Mucosa of gallbladder (tissue), 1 donor: ENCODE data around the gene PSPH. TPM values are rescaled to one million over a fixed set of nuclear protein-coding genes. Genes with fewer than 3 reads are reported as not detected.
A peak's percentile ranks its signal among the peaks of the same experiment; 100 is the strongest.

ENCODE experiments used
- DNase-seq: peaks from one replicate; pipeline ENCODE4 v3.0.0-alpha.2; 2020; ENCODE audit warnings: low spot score
- total RNA-seq: library from RNA; stranded (reverse); gene quantifications from one replicate; pipeline ENCODE4 v1.2.1, GENCODE V29; 2021
- donor health status: DM: no; HTN: no; CAD: no.

The PSPH gene
- total RNA-seq, 1 donor from 2014 or later = 33.4 TPM

DNA sequence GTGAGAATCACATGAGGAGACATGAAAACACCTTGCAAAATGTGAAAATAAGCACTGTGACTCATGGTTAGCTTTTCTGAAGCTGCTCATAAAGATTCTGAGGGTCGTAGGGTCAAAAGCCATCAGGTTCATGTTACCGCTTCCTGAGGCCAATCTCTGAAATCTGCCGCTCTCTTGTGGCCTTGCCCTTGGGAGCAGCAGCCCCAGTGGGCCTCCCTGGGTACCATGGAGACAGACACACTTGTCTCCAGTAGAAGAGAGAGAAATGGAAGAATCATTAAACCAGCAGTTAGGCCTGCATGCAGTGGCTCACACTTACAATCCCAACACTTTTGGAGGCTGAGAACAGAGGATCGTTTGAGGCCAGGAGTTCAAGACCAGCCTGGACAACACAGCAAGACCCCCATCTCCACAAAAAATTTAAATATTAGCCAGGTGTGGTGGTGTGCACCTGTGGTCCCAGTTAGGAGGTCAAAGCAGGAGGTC, 44.0 kb downstream of the PSPH start:
- DNase-seq = no peak

DNA sequence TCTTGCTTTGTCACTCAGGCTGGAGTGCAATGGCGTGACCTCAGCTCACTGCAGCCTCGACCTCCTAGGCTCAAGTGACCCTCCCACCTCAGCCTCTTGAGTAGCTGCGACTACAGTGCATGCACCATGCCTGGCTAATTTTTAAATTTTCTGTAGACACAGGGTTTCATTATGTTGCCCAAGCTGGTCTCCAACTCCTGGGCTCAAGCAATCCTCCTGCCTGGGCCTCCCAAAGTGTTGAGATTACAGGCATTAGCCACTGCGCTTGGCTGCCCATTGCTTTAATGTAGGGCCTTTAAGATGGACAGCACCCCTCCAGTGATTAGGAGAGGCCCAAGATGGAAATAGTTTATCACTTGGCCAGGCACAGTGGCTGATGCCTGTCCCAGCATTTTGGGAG, 47.5 kb downstream of the PSPH start:
- no peak for DNase-seq

DNA sequence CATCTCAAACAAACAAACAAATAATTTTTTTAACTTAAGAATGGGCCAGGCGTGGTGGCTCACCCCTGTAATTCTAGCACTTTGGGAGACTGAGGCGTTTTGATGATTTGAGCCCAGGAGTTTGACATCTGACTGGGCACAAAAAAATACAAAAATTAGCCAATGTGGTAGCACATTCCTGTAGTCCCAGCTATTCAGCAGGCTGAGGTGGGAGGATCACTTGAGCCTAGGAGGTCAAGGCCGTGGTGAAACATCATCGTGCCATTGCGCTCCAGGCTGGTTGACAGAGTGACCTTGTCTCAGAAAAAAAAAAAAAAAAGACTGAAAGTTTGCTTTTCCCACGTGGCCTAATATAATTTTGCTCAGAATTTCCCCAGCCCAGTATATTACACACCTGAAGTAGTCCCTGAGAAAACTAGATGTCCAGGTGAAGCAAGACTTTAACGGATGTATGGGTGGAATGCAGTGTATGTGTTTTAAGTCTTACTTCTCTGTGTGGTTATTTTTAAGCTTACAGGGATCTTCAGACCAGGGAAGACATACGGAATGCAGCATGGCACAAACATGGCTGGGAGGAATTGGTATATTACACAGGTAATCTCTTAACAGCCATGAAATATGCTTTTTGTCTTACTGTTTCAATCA, 54.3 kb downstream of the PSPH start:
- DNase-seq = no peak

- DNase-seq = no peak
Observed at GRCh38 chr7:55992346-55992745, 58.9 kb downstream of the PSPH start.

DNA sequence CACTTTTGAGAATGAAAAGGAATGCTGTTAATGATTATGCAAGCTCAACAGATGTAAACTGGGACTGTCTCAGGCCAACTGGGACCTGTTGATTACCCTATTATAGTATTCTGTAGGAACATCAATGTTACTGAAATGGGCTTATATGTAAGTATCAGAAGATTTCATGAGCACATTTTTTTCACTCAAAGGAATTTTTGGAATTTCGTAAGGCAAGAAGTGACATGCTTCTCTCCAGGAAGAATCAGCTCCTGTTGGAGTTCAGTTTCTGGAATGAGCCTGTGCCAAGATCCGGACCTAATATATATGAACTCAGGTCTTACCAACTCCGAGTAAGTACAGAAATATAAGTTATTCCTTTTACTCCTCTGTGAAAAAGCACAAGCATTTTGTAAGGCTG, 67.7 kb downstream of the PSPH start:
- DNase-seq = no peak

DNA sequence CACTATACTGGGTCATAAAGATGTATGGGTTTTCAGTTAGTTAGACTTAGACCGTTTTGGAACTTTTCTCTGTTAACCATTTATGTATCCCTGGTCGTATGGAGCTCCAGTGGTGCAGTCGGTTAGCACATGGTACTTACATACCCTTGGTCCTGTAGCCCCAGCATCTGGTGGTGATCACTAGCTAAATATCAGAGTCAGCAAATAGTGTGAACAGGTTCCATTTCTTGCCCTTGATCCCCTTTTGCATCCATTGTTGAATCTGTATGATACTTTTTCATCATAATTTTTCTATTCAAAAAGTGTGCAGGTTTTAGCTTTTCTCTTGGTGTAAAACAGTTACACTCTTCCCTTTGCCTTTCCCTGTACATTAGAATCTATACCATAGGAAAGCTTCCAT, 71.0 kb downstream of the PSPH start:
- DNase-seq = no peak

DNA sequence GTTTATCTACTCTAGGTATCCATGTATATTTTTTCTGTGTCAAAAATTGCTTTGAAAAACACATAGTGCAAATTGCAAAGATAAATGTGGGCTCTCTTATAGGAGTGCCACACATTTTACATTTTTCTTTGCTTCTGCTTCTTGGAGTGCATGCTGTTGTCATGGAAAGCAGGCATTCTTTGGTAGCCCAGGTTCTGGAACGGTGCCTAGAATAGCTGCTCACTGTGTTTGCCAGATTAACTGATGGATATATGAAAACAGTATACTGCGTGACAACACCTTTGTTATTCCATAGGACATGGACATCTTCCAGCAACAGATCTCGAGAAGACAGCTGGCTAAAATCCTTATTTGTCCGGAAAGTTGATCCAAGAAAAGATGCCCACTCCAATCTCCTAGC, 73.4 kb downstream of the PSPH start:
- no peak for DNase-seq

GRCh38 chr7:55975988-55976633, 75.1 kb downstream of the PSPH start:
- no peak for DNase-seq

DNA sequence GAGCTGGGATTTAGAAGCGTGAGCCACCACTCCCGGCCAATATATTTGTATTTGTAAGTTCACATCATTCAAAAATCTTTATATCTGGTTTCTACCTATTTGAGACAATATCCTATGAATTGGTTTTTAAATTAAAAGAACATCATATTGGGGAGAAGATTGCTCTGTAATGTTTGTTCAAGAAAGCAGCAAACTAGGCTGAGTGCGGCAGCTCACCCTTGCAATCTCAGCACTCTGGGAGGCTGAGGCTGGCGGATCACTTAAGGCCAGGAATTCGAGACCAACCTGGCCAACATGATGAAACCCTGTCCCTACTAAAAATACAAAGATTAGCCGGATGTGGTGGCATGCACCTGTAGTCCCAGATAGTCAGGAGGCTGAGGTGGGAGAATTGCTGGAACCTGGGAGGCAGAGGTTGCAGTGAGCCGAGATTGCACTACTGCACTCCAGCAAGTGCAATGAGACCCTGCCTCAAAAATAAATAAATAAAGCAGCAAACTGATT, 77.4 kb downstream of the PSPH start:
- no peak for DNase-seq

DNA sequence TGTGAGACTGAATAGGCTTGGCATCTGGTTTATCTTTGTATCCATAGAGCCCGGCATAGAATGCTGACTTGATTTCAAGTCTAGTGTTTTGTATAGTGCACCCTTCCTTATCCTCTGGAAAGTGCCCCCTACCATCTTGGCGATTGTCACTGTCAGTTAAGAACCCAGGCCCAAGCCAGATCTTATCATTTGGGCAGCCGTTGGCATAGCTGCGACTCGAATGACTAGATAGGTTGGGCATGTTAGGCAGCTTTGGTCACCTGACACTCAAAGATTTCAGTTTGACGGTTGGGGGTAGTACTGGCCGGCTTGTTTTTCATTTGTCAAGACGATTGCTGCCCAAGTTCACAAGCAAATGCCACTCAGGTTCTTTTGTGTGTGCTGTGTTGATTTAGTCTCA, 80.3 kb downstream of the PSPH start:
- DNase-seq = no peak

GRCh38 chr7:55970561-55970960, 80.7 kb downstream of the PSPH start:
- DNase-seq = no peak

DNA sequence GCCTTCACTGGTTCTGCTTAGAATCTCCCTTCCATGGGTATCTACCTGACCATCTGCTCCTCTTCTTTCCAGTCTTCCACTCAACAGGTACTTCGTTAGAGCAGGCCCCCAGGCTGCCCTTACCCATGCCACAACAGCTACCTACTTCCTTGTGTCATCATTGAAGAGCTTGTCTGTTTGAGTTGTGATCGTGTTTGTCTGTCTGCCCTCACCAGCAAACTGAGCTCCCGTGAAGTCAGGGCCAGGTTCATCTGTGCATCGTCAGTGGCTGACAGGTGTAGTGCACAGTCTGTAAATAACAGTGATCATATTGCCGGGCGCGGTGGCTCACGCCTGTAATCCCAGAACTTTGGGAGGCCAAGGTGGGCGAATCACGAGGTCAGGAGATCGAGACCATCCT, 81.9 kb downstream of the PSPH start:
- DNase-seq = no peak

DNA sequence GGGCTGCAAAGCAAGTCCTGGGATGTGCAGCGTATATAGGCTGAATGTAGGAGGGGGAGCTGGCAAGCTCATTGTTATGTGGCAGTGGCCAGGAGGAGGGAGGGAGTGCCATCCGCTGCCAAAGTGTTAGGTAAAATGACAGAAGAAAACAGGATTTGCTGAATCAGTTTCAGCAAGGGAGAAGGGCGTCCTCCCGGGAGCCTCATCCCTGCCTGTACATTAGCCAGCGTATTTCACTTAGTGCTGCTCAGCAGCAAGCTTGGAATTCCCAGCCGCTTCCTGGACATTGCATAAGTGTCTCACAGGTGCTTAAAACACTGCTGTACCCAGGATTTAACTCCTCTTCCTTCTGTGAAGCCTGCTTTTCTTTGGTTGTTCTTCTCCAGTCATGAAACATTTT, 84.4 kb downstream of the PSPH start:
- no peak for DNase-seq

GRCh38 chr7:55965805-55966421, 85.3 kb downstream of the PSPH start:
- DNase-seq = no peak

DNA sequence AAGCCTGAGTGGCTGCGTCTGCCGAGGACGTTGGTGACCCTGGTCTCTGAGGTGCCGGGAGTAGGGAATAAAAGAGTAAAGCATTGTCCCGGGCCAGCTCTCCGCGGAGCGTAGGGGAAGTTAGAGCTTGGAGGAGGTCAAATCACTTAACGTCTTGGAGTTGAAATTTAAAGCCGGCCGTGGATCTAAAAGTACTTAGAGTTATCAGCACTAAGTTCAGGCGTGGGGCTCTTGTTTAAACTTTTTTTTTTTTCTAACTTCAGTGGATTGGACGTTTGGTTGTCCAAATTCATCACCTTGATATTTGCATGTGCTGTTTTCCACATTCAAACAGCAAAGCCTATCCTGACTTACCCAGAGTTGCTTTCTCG, 86.2 kb downstream of the PSPH start:
- DNase-seq = no peak

- peak; percentile 67 for DNase-seq
Observed at GRCh38 chr7:55964261-55965099, 86.8 kb downstream of the PSPH start, which contains the start of gene NIPSNAP2. NIPSNAP2 (plus strand) TSS chr7:55964585; CDS start chr7:55964610, 25 bp downstream.

DNA sequence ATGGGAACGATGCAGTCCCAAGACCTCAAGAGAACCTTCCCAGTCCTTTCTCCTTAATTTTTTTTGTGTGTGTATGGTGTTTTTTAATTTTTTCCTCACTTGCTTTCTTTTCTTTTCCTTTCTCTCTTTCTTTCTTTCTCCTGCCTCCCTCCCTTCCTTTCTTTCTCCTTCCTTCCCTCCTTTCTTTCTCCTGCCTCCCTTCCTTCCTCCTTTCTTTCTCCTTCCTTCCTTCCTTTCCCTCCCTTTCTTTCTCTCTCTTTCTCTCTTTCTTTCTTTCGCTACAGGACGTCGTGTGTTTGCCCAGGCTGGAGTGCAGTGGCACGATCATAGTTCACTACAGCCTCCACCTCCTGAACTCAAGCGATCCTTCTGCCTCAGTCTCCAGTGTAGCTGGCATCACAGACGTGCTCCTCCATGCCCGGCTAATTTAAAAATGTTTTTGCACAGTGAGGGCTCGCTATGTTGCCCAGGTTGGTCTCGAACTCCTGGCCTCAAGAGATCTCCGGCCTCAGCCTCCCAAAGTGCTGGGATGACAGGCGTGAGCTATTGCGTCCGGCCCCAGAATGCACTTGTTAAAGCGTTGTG, 87.6 kb downstream of the PSPH start:
- DNase-seq = no peak

- DNase-seq = no peak
Observed at GRCh38 chr7:55962014-55962413, 89.2 kb downstream of the PSPH start.
